HG02610 (cell line): ENCODE results near the gene CSRNP2.
"Not testable (repeated sequence)": the region's sequence is repeated elsewhere in the genome, so short reads cannot be mapped to it uniquely, and the experiment has no call there.

Experiments used
- ATAC-seq: cut with Tn5 transposase; IDR thresholded peaks from one replicate; pipeline ENCODE4 v1.9.1; 2021; ENCODE audit warnings: mild to moderate bottlenecking, moderate library complexity; ENCODE audit not compliant: unreplicated experiment

CSRNP2 gene

GRCh38 chr12:51078346-51078745, 5.0 kb downstream of the CSRNP2 start:
- ATAC-seq, result not testable (repeated sequence)

- no peak for ATAC-seq
Observed at GRCh38 chr12:51077930-51078329, 5.5 kb downstream of the CSRNP2 start.

GRCh38 chr12:51076236-51076930, 7.0 kb downstream of the CSRNP2 start:
- no peak for ATAC-seq

DNA sequence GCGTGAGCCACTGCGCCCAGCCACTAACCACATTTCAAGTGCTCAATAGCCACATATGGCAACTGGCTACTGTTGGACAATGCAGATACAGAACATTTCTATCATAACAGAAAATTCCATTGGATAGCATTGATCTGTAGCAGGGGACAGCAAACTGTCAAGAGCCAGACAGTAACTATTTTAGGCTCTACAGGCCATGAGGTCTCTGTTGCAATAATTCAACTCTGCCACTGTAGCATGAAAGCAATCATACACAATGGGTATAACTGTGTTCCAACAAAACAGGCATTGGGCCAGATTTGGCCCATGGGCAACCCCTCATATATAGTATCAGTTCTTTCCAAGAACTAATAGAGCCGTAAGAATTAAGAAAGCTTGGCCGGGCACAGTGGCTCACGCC, 8.0 kb downstream of the CSRNP2 start:
- no peak for ATAC-seq

- ATAC-seq, result no peak
Observed at GRCh38 chr12:51071663-51072062, 11.7 kb downstream of the CSRNP2 start.

GRCh38 chr12:51070004-51070403, 13.4 kb downstream of the CSRNP2 start:
- ATAC-seq, result no peak

DNA sequence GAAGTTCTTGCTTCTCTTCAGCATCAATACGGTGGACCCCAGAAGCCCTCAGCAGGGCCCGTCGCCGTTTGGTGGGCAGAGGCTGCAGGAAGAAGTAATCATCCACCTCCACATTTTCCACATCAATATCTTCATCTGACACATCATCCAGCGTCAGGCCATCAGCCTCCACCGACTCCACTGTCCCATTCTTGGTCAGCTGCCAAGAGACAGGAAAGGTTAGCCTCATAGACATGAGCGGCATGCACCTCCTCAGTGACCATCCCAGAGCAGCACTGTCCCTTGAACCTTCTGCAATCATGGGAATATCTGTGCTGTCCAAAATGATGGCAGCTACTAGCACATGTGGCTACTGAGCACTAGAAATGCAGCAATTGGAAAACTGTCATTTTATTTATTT, 15.6 kb downstream of the CSRNP2 start:
- ATAC-seq, result no peak

DNA sequence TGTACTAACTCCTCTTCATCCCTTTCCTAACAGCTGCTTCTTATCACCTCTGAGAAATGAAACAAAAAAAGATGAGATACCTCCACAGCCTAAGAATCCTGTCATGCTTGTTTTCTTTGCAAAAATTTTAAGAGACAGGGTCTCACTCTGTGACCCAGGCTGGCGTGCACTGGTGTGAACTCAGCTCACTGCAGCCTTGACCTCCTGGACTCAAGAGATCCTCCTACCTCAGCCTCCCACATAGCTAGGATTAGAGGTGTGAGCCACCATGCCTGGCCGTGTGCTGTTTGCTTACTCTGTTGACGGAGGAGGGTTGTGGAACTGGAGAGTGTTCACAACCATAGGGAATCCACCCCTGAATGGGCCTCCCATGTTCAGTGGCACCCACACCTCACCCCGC, 16.2 kb downstream of the CSRNP2 start:
- no peak for ATAC-seq

DNA sequence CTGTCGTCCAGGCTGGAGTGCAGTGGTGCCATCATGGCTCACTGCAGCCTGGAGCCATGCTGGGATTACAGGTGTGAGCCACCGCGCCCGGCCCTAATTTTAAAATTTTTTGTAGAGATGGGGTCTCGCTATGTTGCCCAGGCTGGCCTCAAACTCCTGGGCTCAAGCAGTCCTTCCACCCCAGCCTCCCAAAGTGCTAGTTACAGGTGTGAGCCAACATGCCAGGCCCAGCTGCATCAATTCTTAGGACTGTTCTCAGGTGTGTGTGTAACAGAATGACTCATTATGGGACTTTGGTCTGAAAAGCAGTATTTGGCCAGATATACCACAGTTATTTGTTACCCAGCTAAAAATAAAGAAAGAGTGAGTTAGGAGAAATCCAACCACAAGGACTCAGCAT, 17.9 kb downstream of the CSRNP2 start:
- no peak for ATAC-seq

GRCh38 chr12:51062631-51063397, 20.6 kb downstream of the CSRNP2 start:
- ATAC-seq, result no peak

DNA sequence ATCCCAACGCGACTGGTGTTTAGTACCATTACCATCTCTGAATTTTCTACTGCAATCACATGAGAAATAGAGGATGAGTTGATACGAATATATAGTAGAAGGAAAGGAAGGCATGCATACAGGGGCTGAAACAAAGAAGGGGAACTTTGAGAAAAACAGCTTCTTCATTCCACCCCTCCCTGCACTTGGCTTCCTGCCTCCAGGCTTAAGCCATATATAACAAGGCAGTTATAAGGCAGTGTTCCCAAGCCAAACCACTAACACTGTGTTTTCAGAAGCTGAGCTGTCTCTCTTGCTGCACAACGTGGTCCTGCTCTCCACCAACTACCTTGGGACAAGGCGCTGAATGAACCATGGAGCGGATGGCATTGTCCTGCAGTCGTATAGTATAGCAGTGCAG, 24.3 kb downstream of the CSRNP2 start:
- ATAC-seq, result no peak

- no peak for ATAC-seq
Observed at GRCh38 chr12:51056242-51056641, 27.2 kb downstream of the CSRNP2 start.

- no peak for ATAC-seq
Observed at GRCh38 chr12:51055060-51055459, 28.3 kb downstream of the CSRNP2 start.

- no peak for ATAC-seq
Observed at GRCh38 chr12:51051787-51052186, 31.6 kb downstream of the CSRNP2 start.

DNA sequence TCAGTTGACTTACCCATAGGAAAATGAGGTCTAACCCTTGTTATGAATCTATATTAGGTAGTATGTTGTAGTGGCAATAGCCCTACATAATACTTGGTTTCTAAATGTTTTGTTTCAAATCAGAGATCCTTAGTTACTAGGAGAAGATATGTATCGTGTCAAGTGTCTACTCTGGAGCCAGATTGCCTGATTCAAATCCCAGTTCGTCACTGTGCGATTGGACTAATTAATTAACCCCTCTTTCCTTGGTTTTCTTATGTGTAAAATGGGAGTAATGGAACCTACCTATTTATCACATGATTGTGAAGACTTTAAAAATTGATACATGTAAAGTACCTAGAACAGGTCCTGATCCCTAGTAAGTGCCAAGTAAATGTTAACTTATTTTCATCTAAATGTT, 33.9 kb downstream of the CSRNP2 start:
- ATAC-seq, result no peak

DNA sequence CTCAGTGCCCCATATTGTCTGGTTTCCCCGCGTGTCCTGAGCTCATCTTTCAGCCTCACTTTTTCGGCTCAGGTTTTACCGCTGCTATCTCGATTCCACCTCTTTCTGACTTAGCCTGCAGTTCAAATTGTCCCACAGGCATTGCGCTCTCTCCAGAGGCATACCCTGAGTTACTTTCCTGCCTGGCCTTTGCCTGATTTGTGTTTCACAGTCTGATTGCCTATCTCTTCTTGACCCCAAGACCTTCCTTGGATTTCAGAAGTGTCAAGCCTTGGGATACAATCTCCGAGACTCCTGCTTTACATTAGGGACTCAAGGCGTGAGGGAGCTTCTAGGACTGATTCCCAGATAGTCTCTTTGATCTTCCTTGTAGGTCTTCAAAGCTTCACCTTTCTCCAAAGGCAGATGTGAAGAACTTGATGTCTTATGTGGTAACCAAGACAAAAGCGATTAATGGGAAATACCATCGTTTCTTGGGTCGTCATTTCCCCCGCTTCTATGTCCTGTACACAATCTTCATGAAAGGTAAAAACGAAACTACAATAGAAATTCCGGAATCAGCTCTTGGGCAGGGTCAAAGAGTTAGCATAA, 34.6 kb downstream of the CSRNP2 start:
- no peak for ATAC-seq

GRCh38 chr12:51047655-51048540, 35.5 kb downstream of the CSRNP2 start, which contains the start of gene LETMD1:
Gene LETMD1, plus strand, starts transcription at chr12:51048327. Its CDS starts 30 bp downstream, at chr12:51048357.
- ATAC-seq, result peak; percentile 97

GRCh38 chr12:51036279-51036678, 47.1 kb downstream of the CSRNP2 start:
- no peak for ATAC-seq

- ATAC-seq, result no peak
Observed at GRCh38 chr12:51033457-51034089, 49.8 kb downstream of the CSRNP2 start.

- no peak for ATAC-seq
Observed at GRCh38 chr12:51033048-51033447, 50.3 kb downstream of the CSRNP2 start.

- ATAC-seq, result no peak
Observed at GRCh38 chr12:51028813-51029150, 54.6 kb downstream of the CSRNP2 start.
